ENCODE measurements around the gene PARP11. TPM values are rescaled to one million over a fixed set of nuclear protein-coding genes. Genes with fewer than 3 reads are reported as not detected.
A peak's percentile ranks its signal among the peaks of the same experiment; 100 is the strongest.

PARP11 gene
- total RNA-seq, 4 donors from 2014 or later: 4.5 to 6.2 (median 5.0) TPM

DNA sequence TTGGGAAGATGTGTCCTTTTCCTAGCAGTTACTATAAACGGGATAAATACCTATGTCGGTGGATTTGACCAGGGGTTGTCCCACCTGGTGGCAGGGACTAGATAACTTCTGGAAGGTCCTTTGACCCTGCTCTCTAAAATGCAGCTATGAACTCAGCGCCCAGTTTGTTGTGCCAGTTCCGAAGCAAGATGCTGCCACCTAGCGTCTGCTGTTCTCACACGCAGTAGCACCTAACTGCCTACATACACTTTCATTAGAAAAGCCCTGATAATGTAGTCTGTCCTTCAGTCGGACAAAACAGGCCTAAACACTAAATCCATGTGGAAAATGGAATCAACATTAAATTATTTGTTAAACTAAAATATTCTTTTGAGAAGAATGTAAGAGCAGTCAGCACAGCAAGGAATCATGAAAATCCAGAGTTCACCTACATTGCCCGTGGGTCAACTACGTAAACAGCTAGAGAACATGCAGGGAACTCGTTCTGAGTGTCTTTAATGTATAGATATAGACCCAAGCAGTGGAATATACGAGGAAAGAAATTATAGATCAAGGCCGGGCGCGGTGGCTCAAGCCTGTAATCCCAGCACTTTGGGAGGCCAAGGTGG, 69.2 kb downstream of the PARP11 start:
- H3K27me3 ChIP-seq: no peaks in the 10 kb centered on the region
- H3K4me1 ChIP-seq: no peaks in the 10 kb centered on the region
- no peaks in the 10 kb centered on the region for H3K36me3 ChIP-seq
- in situ Hi-C loops (cut with MboI; ENCODE audit: low pct_ligation_motif_present in 1 of 4, low pct_unique_long_range_greater_than_20kb in 1 of 4, low sequenced_read_pairs in 3 of 4): loop anchor here in 1 of 4 donors (10.0 kb wide), 1 partner anchor 509 kb away; no protein-coding TSS in a partner anchor
- DNase-seq: peak; percentile 79
- H3K9me3 ChIP-seq: no peaks in the 10 kb centered on the region
- intact Hi-C loops (cut with DNase I; ENCODE audit: low total_unique reads): loop anchor here (2.0 kb wide), 1 partner anchor 503 kb away; no protein-coding TSS in a partner anchor
- H3K4me3 ChIP-seq: no peak overlapping the region
- TF ChIP-seq, protein P1, sequence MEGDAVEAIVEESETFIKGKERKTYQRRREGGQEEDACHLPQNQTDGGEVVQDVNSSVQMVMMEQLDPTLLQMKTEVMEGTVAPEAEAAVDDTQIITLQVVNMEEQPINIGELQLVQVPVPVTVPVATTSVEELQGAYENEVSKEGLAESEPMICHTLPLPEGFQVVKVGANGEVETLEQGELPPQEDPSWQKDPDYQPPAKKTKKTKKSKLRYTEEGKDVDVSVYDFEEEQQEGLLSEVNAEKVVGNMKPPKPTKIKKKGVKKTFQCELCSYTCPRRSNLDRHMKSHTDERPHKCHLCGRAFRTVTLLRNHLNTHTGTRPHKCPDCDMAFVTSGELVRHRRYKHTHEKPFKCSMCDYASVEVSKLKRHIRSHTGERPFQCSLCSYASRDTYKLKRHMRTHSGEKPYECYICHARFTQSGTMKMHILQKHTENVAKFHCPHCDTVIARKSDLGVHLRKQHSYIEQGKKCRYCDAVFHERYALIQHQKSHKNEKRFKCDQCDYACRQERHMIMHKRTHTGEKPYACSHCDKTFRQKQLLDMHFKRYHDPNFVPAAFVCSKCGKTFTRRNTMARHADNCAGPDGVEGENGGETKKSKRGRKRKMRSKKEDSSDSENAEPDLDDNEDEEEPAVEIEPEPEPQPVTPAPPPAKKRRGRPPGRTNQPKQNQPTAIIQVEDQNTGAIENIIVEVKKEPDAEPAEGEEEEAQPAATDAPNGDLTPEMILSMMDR (IDR thresholded peaks at IDR 0.05): peak; percentile 73 to 83 (median 80)
- no peak for TF ChIP-seq POLR2AphosphoS5 (IDR thresholded peaks at IDR 0.05)
- 43 to 87% methylated on average over 3 to 14 of the region's 14 CpGs for WGBS, 2 donors (ENCODE audit: low coverage in 1 of 2)
- no peak overlapping the region for H3K27ac ChIP-seq

DNA sequence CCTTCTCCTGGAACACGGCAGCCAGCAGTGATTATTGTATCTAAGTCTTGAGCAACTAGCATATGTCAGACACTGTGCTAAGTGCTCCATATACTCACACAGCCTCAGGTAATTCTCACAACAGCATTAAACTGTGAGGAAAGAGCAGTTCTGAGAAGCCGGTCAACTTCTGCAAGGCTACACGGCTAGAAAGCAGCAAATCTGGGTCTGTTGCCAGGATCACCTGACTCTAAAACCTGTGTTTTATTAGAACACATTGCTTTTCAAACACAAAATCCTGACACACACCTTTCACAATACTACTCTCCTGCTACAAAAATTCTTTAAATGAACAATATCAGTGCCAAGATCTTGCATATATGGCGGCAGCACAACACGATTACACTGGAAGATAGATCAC, 70.5 kb downstream of the PARP11 start:
- Histone ChIP-seq H3K9me3 (no peaks in the 10 kb centered on the region), H3K4me1 (no peaks in the 10 kb centered on the region), H3K27ac (no peak overlapping the region), H3K36me3 (no peaks in the 10 kb centered on the region), H3K4me3 (no peak overlapping the region), H3K27me3 (no peaks in the 10 kb centered on the region)
- in situ Hi-C loops (cut with MboI; ENCODE audit: low pct_ligation_motif_present in 1 of 4, low pct_unique_long_range_greater_than_20kb in 1 of 4, low sequenced_read_pairs in 3 of 4) (loop anchor here in 1 of 4 donors (10.0 kb wide), 1 partner anchor 508 kb away; no protein-coding TSS in a partner anchor), intact Hi-C loops (cut with DNase I; ENCODE audit: low total_unique reads) (no loop called here)
- DNase-seq: no peak
- WGBS, 2 donors (ENCODE audit: low coverage in 1 of 2): 76 to 81% methylated on average over 3 to 5 of the region's 5 CpGs
- no peak for TF ChIP-seq EP300 (IDR thresholded peaks at IDR 0.05; ENCODE audit: low read depth)

DNA sequence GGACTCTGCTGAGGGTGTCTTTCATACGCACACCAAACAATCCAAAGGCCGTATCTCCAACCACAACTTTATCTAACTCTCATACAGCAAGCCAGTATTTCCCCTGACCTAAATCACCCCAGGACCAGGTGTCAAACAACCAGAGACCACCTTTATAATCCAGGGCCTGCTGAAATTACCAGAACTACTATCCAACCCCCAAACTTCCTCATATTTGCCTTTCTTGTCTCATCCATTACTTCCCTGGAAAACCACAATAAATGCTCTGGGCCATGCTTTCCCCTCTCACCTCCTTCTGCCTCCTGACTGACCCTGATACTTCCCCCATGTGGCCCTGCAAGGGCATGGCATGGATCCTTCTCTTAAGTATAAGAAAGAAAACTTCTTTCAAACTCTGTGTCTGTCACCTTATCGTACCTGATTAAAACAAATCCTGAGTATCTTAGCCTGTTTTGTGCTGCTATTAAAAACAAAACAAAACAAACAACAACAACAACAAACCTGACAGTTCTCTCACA, 75.6 kb downstream of the PARP11 start:
- intact Hi-C loops (cut with DNase I; ENCODE audit: low total_unique reads) (no loop called here), in situ Hi-C loops (cut with MboI; ENCODE audit: low pct_ligation_motif_present in 1 of 4, low pct_unique_long_range_greater_than_20kb in 1 of 4, low sequenced_read_pairs in 3 of 4) (loop anchor here in 3 of 4 donors (10.0 to 25.0 kb wide), 2 partner anchors 503 to 510 kb away; no protein-coding TSS in a partner anchor)
- Histone ChIP-seq H3K9me3 (no peaks in the 10 kb centered on the region), H3K36me3 (no peaks in the 10 kb centered on the region), H3K27me3 (no peaks in the 10 kb centered on the region), H3K27ac (no peak overlapping the region), H3K4me3 (no peak overlapping the region), H3K4me1 (no peaks in the 10 kb centered on the region)
- 90 to 91% methylated on average over 1 to 3 of the region's 3 CpGs for WGBS, 2 donors (ENCODE audit: low coverage in 1 of 2)
- TF ChIP-seq POLR2A (IDR thresholded peaks at IDR 0.05) (no peak), POLR2AphosphoS5 (IDR thresholded peaks at IDR 0.05) (no peak), EP300 (IDR thresholded peaks at IDR 0.05; ENCODE audit: low read depth) (no peak)
- TF ChIP-seq, protein P1 (IDR thresholded peaks at IDR 0.05): no peak
- no peak for DNase-seq

DNA sequence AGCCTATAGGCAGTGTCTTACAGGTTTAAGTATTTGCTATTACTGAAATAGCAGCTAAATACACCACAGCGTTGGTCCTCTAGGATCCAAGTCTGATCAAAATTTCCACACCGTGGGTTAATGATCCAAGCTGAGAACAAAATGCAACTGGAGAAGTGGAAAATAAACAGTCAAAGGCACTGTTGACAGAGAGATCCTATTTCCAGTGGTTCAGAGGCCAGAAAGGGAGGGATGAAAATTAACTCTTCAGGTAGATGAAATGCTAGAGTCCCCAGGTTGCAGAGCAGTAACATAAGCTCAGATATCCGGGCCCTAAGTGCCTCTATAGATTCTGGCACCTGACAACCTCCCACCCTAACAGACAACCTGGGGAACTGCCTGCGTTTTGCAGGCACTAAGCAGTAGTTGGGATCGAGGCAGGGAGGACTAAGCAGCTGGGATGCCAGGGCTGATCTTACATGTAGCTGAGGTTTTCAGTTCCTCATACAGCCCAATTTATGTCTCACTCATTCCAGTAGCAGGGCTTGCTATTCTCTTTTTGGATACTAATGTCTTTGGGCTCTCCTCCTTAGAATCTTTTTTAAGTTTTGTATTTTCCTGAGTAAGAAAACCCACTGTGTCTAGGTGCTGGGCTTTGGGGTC, 77.6 kb downstream of the PARP11 start:
- in situ Hi-C loops (cut with MboI; ENCODE audit: low pct_ligation_motif_present in 1 of 4, low pct_unique_long_range_greater_than_20kb in 1 of 4, low sequenced_read_pairs in 3 of 4) (loop anchor here in 3 of 4 donors (10.0 to 25.0 kb wide), 2 partner anchors 501 to 508 kb away; no protein-coding TSS in a partner anchor), intact Hi-C loops (cut with DNase I; ENCODE audit: low total_unique reads) (no loop called here)
- Histone ChIP-seq H3K4me3 (no peak overlapping the region), H3K4me1 (no peaks in the 10 kb centered on the region), H3K27ac (no peak overlapping the region), H3K36me3 (no peaks in the 10 kb centered on the region), H3K27me3 (no peaks in the 10 kb centered on the region), H3K9me3 (no peaks in the 10 kb centered on the region)
- TF ChIP-seq, protein P1 (IDR thresholded peaks at IDR 0.05): no peak
- TF ChIP-seq POLR2A (IDR thresholded peaks at IDR 0.05): no peak
- no peak for TF ChIP-seq EP300 (IDR thresholded peaks at IDR 0.05; ENCODE audit: low read depth)
- TF ChIP-seq POLR2AphosphoS5 (IDR thresholded peaks at IDR 0.05): no peak
- no peak for DNase-seq
- 64 to 70% methylated on average over 2 to 5 of the region's 5 CpGs for WGBS, 2 donors (ENCODE audit: low coverage in 1 of 2)
